Heart left ventricle (tissue), 16 donors: ENCODE measurements around the gene MAML3. TPM values are rescaled to one million over a fixed set of nuclear protein-coding genes. Genes with fewer than 3 reads are reported as not detected.

ENCODE experiments used
- ATAC-seq, 4 donors: fragments of 200-7000 bp; cut with Tn5 transposase; one replicate each; pipeline ENCODE4 v1.9.1; 2020 to 2022; ENCODE audit warnings: moderate library complexity in 4 of 4, mild to moderate bottlenecking in 3 of 4, moderate number of reproducible peaks in 1 of 4
- DNase-seq, 5 donors: peaks; one replicate each; pipeline ENCODE4 v3.0.0-alpha.2; 2020
- H3K27ac ChIP-seq, 12 donors: fragments of 200-600 bp; sonication (generic) in 4 of 12; one replicate each; pipeline versions ENCODE4 v1.5.0 to v1.8.0; 2016 to 2022; ENCODE audit warnings: mild to moderate bottlenecking in 2 of 12
- H3K27me3 ChIP-seq, 9 donors: fragments of 200-600 bp; sonication (generic) in 2 of 9; one replicate each; pipeline versions ENCODE4 v1.5.1 to v1.8.0; 2016 to 2022; ENCODE audit warnings: mild to moderate bottlenecking in 3 of 9
- H3K36me3 ChIP-seq, 9 donors: fragments of 200-600 bp; sonication (generic) in 2 of 9; one replicate each; pipeline versions ENCODE4 v1.5.0 to v1.8.0; 2018 to 2022; ENCODE audit warnings: mild to moderate bottlenecking in 2 of 9
- H3K4me1 ChIP-seq, 12 donors: fragments of 200-600 bp; sonication (generic) in 4 of 12; one replicate each; pipeline versions ENCODE4 v1.5.0 to v1.8.0; 2016 to 2022; ENCODE audit warnings: mild to moderate bottlenecking in 3 of 12
- H3K4me3 ChIP-seq, 12 donors: fragments of 200-600 bp; sonication (generic) in 4 of 12; one replicate each; pipeline versions ENCODE4 v1.5.0 to v1.8.0; 2017 to 2022; ENCODE audit warnings: mild to moderate bottlenecking in 9 of 12, moderate library complexity in 4 of 12
- H3K9me3 ChIP-seq, 12 donors: fragments of 200-600 bp; sonication (generic) in 4 of 12; one replicate each; pipeline versions ENCODE4 v1.5.0 to v1.8.0; 2016 to 2022; ENCODE audit warnings: mild to moderate bottlenecking in 1 of 12
- CTCF ChIP-seq, 12 donors: fragments of 200-600 bp; sonication (generic) in 4 of 12; IDR thresholded peaks; one replicate each; pipeline versions ENCODE4 v1.5.0 to v1.8.0; 2018 to 2022; ENCODE audit warnings: antibody characterized with exemption in 12 of 12, mild to moderate bottlenecking in 5 of 12
- POLR2A ChIP-seq, 2 donors: fragments of 450-650 bp; IDR thresholded peaks; one replicate each; pipeline ENCODE4 v1.6.1; 2017; ENCODE audit warnings: antibody characterized with exemption in 2 of 2, mild to moderate bottlenecking in 2 of 2, moderate library complexity in 2 of 2
- whole genome bisulfite sequencing, 4 donors: extraction: QIAGEN DNeasy Blood & Tissue Kit in 2 of 4; methylation state at CpG; one replicate each; pipeline versions ENCODE4 v1.1.5 to v1.1.7; 2013 to 2018; 5-methylcytosine and 5-hydroxymethylcytosine counted together
- intact Hi-C, 10 donors: fragments of 100-400 bp; cut with DNase I; formaldehyde crosslinking; loops; one replicate each; pipeline versions ENCODE4 v1.11.1 to v1.14.2; 2022
- polyA plus RNA-seq, 2 donors: library from polyadenylated mRNA; stranded (reverse); fragments of 200-250 nt; gene quantifications; one replicate each; pipeline ENCODE4 v1.2.3, GENCODE V29; 2013
- total RNA-seq, 9 donors: library from RNA; depleted of rRNA in 2 of 9; stranded (reverse); fragments of >200 nt in 2 of 9; fragmentation: NEBNext Ultra II Directional in 3 of 9; extraction: Animal tissue kit (Norgen Biotek cat#: 25700) in 3 of 9; gene quantifications; one replicate each; pipeline versions ENCODE4 v1.1.0 to v1.2.4, GENCODE V29; 2016 to 2023
- donor health status: ischemic (EF 13 %, LVEDD 7.1; RV severe dilation, severe dysfunction).
- donor health status: healthy with polysubstance abuse.
- donor health status: DM: no; HTN: yes; CAD: no.
- donor health status: DM: no; HTN: no; CAD: no.
- donor health status: ischemic (EF 25% LVEDD 6.9; RV normal size, moderate dysfunction).
- donor health status: ischemic (EF 25% LVEDD 5.7; RV mildly dilated, moderate dysfunction).
- donor health status: healthy.
- donor health status: DM: yes; HTN: yes; CAD: no.
- donor health status: ischemic (EF 35%, LVEDD 5.7; RV mildly dilated, moderate dysfunction).
- donor health status: nonischemic (EF 11% LVEDD 7.7; RV severe dilation, severe dysfunction).
- donor health status: DM: yes; HTN: yes; CAD: no.
- donor health status: PGD.
- donor health status: ischemic (EF 29% LVEDD 5.4; RV normal size, mild dysfunction).
- donor health status: nonischemic (EF 23%, LVEDD 6.1; RV moderate dilation, normal function).

The MAML3 gene
- total and polyA plus RNA-seq, 11 donors = 0.76 to 5.9 (median 2.4) TPM

- Histone ChIP-seq H3K27ac (no peak overlapping the region), H3K4me3 (no peak overlapping the region), H3K27me3 (no peaks in the 10 kb centered on the region), H3K4me1 (peaks cover 0 to 15% (median 0%) of the 10 kb centered on the region in 12 donors), H3K36me3 (no peaks in the 10 kb centered on the region), H3K9me3 (no peaks in the 10 kb centered on the region)
- intact Hi-C loops = no loop called here
- ATAC-seq (no peak), DNase-seq (no peak)
- TF ChIP-seq CTCF (IDR thresholded peaks at IDR 0.05) (no peak), POLR2A (IDR thresholded peaks at IDR 0.05) (no peak)
These were observed 306.4 kb downstream of the MAML3 start for GRCh38 chr4:139847602-139848001.

- Histone ChIP-seq H3K27me3 (no peaks in the 10 kb centered on the region), H3K4me1 (peaks cover 0 to 19% (median 0%) of the 10 kb centered on the region in 12 donors), H3K4me3 (no peak overlapping the region), H3K36me3 (no peaks in the 10 kb centered on the region), H3K9me3 (no peaks in the 10 kb centered on the region), H3K27ac (no peak overlapping the region)
- DNase-seq = no peak
- WGBS, 4 donors = 98 to 100% (median 100%) methylated on average over 1 of the region's 1 CpG
- no peak for ATAC-seq
- intact Hi-C loops = no loop called here
- no peak for TF ChIP-seq CTCF (IDR thresholded peaks at IDR 0.05)
- TF ChIP-seq POLR2A (IDR thresholded peaks at IDR 0.05) = no peak
These were observed 307.2 kb downstream of the MAML3 start for GRCh38 chr4:139846766-139847165.

GRCh38 chr4:139845453-139846093 lies 308.4 kb downstream of the MAML3 start:
- ATAC-seq (no peak), DNase-seq (no peak)
- 91 to 95% (median 93%) methylated on average over 3 of the region's 3 CpGs for WGBS, 4 donors
- H3K27me3 ChIP-seq = no peaks in the 10 kb centered on the region
- peaks cover 0 to 28% (median 0%) of the 10 kb centered on the region in 12 donors for H3K4me1 ChIP-seq
- H3K4me3 ChIP-seq = no peak overlapping the region
- H3K36me3 ChIP-seq = no peaks in the 10 kb centered on the region
- TF ChIP-seq POLR2A (IDR thresholded peaks at IDR 0.05) = no peak
- TF ChIP-seq CTCF (IDR thresholded peaks at IDR 0.05) = no peak
- H3K27ac ChIP-seq = no peak overlapping the region
- intact Hi-C loops = no loop called here
- H3K9me3 ChIP-seq = no peaks in the 10 kb centered on the region

GRCh38 chr4:139844459-139845036 lies 309.4 kb downstream of the MAML3 start:
- DNase-seq = no peak
- Histone ChIP-seq H3K4me1 (peaks cover 0 to 32% (median 6%) of the 10 kb centered on the region in 12 donors), H3K27ac (no peak overlapping the region), H3K27me3 (no peaks in the 10 kb centered on the region), H3K9me3 (no peaks in the 10 kb centered on the region), H3K36me3 (no peaks in the 10 kb centered on the region), H3K4me3 (no peak overlapping the region)
- no peak for TF ChIP-seq CTCF (IDR thresholded peaks at IDR 0.05)
- no peak for TF ChIP-seq POLR2A (IDR thresholded peaks at IDR 0.05)
- intact Hi-C loops = no loop called here
- ATAC-seq = no peak
